Astrocyte (in vitro differentiated cells and primary cell): ENCODE measurements around the gene ITPR2.
"Not testable (repeated sequence)": the region's sequence is repeated elsewhere in the genome, so short reads cannot be mapped to it uniquely, and the experiment has no call there.

Source experiments
- CTCF ChIP-seq: IDR thresholded peaks from 2 replicates; pipeline ENCODE4 v1.5.1; 2011; ENCODE audit warnings: low read depth, mild to moderate bottlenecking, inconsistent platforms, low read length, moderate library complexity; ENCODE audit not compliant: insufficient read depth
- EZH2 ChIP-seq: IDR thresholded peaks from 2 replicates; pipeline ENCODE4 v1.6.1; 2012; ENCODE audit warnings: mild to moderate bottlenecking, low read length, inconsistent platforms; ENCODE audit not compliant: insufficient read depth

GRCh38 chr12:26517320-26517719 lies 315.7 kb downstream of the ITPR2 start:
- not testable (repeated sequence) for TF ChIP-seq CTCF, EZH2
